Ovary (tissue), 3 donors: ENCODE measurements around the gene ARL5C.

ENCODE experiments used
- EP300 ChIP-seq: sonication (generic); formaldehyde crosslinking; IDR thresholded peaks from one replicate; pipeline ENCODE4 v1.6.1; 2017; ENCODE audit warnings: antibody characterized with exemption
- POLR2A ChIP-seq: fragments of 450-650 bp; IDR thresholded peaks from one replicate; pipeline ENCODE4 v1.6.1; 2017; ENCODE audit warnings: antibody characterized with exemption, mild to moderate bottlenecking, moderate library complexity
- TF ChIP-seq, protein P1 (sequence below), 3 donors: fragments of 450-650 bp in 2 of 3; fragments of 200-600 bp in 1 of 3; IDR thresholded peaks; one replicate each; pipeline versions ENCODE4 v1.5.1 to v1.8.0; 2016 to 2022; ENCODE audit warnings: antibody characterized with exemption in 3 of 3, mild to moderate bottlenecking in 1 of 3
- donor health status: DM: no; HTN: no; CAD: no.

DNA sequence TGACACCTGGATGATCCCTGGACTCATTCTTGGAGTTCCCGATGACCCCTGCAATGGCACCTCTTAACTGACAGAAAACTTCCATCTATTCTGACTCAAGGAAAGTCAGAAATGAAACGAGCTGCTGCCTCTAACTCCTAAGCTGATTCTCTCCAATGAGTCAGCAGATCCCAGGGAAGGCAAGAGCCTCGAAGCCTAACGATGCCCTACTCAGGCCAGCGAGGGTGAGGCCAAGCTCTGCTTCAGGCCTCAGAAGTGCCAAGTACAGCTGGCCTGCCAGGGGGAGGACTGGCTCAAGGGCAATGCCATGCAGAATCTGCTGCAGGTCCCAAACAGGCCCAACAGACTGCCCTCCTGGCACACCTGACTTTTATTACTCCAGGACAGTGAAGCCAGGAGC lies 50.8 kb downstream of the ARL5C start:
- TF ChIP-seq, protein P1, sequence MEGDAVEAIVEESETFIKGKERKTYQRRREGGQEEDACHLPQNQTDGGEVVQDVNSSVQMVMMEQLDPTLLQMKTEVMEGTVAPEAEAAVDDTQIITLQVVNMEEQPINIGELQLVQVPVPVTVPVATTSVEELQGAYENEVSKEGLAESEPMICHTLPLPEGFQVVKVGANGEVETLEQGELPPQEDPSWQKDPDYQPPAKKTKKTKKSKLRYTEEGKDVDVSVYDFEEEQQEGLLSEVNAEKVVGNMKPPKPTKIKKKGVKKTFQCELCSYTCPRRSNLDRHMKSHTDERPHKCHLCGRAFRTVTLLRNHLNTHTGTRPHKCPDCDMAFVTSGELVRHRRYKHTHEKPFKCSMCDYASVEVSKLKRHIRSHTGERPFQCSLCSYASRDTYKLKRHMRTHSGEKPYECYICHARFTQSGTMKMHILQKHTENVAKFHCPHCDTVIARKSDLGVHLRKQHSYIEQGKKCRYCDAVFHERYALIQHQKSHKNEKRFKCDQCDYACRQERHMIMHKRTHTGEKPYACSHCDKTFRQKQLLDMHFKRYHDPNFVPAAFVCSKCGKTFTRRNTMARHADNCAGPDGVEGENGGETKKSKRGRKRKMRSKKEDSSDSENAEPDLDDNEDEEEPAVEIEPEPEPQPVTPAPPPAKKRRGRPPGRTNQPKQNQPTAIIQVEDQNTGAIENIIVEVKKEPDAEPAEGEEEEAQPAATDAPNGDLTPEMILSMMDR (IDR thresholded peaks at IDR 0.05) = no peak
- TF ChIP-seq POLR2A (no peak), EP300 (no peak)
